ENCODE measurements around the gene MED12. TPM values are rescaled to one million over a fixed set of nuclear protein-coding genes. Genes with fewer than 3 reads are reported as not detected.

MED12 gene
- total and polyA plus RNA-seq, 10 of the 15 experiments (the other 5 are each of a cell fraction or from before 2014, with no cell fraction given), result 0.68 to 28.5 (median 13.7) TPM

DNA sequence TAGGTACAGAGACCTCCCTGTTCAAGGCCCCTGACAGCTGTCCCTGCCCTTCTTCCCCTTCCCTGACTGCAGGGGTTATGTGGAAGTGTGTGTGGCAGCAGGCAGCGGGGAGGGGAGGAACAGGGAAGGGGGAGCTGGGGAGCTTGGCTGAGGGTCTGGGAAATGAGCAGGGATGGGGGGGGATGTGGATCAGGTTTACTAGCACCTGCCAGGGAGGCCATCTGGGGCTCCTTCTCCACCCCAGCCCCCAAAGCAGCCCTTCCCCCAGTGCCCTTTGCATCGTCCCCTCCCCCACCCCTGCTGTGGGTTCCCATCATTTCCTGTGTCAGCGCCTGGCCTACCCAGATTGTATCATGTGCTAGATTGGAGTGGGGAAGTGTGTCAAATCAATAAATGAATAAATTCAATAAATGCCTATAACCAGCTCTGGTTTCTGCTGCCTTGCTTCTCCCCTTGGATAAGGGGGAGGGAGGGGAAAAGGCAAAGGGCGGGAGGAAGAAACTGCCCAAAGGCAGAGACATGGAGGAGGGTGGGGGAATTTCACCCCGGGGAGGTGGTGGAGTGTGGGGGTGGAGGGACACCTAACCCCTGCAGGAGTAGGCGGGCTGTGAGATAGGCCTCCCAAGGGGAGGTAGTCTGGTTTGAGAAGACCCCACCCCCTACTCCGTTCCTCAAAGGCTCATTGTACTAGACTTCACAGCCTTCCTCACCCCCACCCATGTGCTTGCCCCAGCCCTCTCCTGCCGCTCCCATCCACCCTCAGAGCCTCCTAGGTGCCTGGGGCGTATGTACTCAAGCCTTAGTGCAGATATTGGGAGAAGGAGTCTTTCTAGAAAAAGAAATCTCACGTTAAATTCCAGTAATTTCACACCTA, 15.0 kb upstream of the MED12 start (continued):
- TF ChIP-seq, protein P1, sequence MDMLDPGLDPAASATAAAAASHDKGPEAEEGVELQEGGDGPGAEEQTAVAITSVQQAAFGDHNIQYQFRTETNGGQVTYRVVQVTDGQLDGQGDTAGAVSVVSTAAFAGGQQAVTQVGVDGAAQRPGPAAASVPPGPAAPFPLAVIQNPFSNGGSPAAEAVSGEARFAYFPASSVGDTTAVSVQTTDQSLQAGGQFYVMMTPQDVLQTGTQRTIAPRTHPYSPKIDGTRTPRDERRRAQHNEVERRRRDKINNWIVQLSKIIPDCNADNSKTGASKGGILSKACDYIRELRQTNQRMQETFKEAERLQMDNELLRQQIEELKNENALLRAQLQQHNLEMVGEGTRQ (IDR thresholded peaks at IDR 0.05; ENCODE audit: borderline replicate concordance, low read depth, low read length), result no peak
- TF ChIP-seq WRNIP1 (IDR thresholded peaks at IDR 0.05; ENCODE audit: borderline replicate concordance, low read depth, low read length), result no peak
- TF ChIP-seq, protein P2, sequence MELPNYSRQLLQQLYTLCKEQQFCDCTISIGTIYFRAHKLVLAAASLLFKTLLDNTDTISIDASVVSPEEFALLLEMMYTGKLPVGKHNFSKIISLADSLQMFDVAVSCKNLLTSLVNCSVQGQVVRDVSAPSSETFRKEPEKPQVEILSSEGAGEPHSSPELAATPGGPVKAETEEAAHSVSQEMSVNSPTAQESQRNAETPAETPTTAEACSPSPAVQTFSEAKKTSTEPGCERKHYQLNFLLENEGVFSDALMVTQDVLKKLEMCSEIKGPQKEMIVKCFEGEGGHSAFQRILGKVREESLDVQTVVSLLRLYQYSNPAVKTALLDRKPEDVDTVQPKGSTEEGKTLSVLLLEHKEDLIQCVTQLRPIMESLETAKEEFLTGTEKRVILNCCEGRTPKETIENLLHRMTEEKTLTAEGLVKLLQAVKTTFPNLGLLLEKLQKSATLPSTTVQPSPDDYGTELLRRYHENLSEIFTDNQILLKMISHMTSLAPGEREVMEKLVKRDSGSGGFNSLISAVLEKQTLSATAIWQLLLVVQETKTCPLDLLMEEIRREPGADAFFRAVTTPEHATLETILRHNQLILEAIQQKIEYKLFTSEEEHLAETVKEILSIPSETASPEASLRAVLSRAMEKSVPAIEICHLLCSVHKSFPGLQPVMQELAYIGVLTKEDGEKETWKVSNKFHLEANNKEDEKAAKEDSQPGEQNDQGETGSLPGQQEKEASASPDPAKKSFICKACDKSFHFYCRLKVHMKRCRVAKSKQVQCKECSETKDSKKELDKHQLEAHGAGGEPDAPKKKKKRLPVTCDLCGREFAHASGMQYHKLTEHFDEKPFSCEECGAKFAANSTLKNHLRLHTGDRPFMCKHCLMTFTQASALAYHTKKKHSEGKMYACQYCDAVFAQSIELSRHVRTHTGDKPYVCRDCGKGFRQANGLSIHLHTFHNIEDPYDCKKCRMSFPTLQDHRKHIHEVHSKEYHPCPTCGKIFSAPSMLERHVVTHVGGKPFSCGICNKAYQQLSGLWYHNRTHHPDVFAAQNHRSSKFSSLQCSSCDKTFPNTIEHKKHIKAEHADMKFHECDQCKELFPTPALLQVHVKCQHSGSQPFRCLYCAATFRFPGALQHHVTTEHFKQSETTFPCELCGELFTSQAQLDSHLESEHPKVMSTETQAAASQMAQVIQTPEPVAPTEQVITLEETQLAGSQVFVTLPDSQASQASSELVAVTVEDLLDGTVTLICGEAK (IDR thresholded peaks at IDR 0.05; ENCODE audit: borderline replicate concordance), result no peak
- no peak for TF ChIP-seq PAX8 (IDR thresholded peaks at IDR 0.05)
- no peak for TF ChIP-seq RELA (IDR thresholded peaks at IDR 0.05; ENCODE audit: borderline replicate concordance, partially characterized antibody)
- TF ChIP-seq POU2F2 (IDR thresholded peaks at IDR 0.05; ENCODE audit: borderline replicate concordance, low read depth, low read length), result no peak
- TF ChIP-seq SPI1 (IDR thresholded peaks at IDR 0.05; ENCODE audit: borderline replicate concordance, insufficient read depth, low read depth, low read length), result no peak
- TF ChIP-seq, protein P3, sequence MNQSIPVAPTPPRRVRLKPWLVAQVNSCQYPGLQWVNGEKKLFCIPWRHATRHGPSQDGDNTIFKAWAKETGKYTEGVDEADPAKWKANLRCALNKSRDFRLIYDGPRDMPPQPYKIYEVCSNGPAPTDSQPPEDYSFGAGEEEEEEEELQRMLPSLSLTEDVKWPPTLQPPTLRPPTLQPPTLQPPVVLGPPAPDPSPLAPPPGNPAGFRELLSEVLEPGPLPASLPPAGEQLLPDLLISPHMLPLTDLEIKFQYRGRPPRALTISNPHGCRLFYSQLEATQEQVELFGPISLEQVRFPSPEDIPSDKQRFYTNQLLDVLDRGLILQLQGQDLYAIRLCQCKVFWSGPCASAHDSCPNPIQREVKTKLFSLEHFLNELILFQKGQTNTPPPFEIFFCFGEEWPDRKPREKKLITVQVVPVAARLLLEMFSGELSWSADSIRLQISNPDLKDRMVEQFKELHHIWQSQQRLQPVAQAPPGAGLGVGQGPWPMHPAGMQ (IDR thresholded peaks at IDR 0.05; ENCODE audit: borderline replicate concordance), result no peak
- no peak for TF ChIP-seq RCOR1 (conservative IDR thresholded peaks at IDR 0.05; ENCODE audit: low read depth, low read length)
- no peak for TF ChIP-seq CREM (IDR thresholded peaks at IDR 0.05; ENCODE audit: low read depth)
- TF ChIP-seq FOS (IDR thresholded peaks at IDR 0.05; ENCODE audit: borderline replicate concordance, extremely low read depth, insufficient read length), result no peak
- no peak for TF ChIP-seq YBX1 (IDR thresholded peaks at IDR 0.05)
- TF ChIP-seq PML (IDR thresholded peaks at IDR 0.05; ENCODE audit: low read length), result no peak
- no peak for TF ChIP-seq BCL11A (IDR thresholded peaks at IDR 0.05; ENCODE audit: low read depth, low read length)
- no peak for TF ChIP-seq FOXK2 (IDR thresholded peaks at IDR 0.05)
- TF ChIP-seq, protein P4, sequence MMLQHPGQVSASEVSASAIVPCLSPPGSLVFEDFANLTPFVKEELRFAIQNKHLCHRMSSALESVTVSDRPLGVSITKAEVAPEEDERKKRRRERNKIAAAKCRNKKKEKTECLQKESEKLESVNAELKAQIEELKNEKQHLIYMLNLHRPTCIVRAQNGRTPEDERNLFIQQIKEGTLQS (IDR thresholded peaks at IDR 0.05; ENCODE audit: borderline replicate concordance, extremely low read depth, low read depth, low read length), result no peak
- no peak for TF ChIP-seq HDAC6 (IDR thresholded peaks at IDR 0.05; ENCODE audit: unreplicated experiment)
- no peak for TF ChIP-seq ZNF217 (IDR thresholded peaks at IDR 0.05)
- TF ChIP-seq GABPA (IDR thresholded peaks at IDR 0.05; ENCODE audit: low read depth), result no peak
- TF ChIP-seq BMI1 (IDR thresholded peaks at IDR 0.05; ENCODE audit: borderline replicate concordance), result no peak
- no peak for TF ChIP-seq FOXM1 (IDR thresholded peaks at IDR 0.05; ENCODE audit: low read depth, low read length)
- no peak for TF ChIP-seq KAT2A (conservative IDR thresholded peaks at IDR 0.05; ENCODE audit: control insufficient read depth, low read depth, low read length)
- TF ChIP-seq PAX5 (IDR thresholded peaks at IDR 0.05; ENCODE audit: borderline replicate concordance, low read depth, low read length), result no peak
- no peak for TF ChIP-seq IRF4 (IDR thresholded peaks at IDR 0.05; ENCODE audit: low read depth, low read length)
- TF ChIP-seq ATF7 (IDR thresholded peaks at IDR 0.05; ENCODE audit: low read depth), result peak; percentile 62
